SW 1271 (cell line): ENCODE data around the gene TAF11L4.
"Not testable (repeated sequence)": the region's sequence is repeated elsewhere in the genome, so short reads cannot be mapped to it uniquely, and the experiment has no call there.

ENCODE experiments used
- DNase-seq, 2 experiments: peaks; one replicate each; lab custom pipeline; 2025; lab: John Stamatoyannopoulos, UW

The TAF11L4 gene

GRCh38 chr5:17521501-17521900 is at the start of gene TAF11L4:
TAF11L4 (plus strand) TSS chr5:17521801.
- DNase-seq = not testable (repeated sequence)

DNA sequence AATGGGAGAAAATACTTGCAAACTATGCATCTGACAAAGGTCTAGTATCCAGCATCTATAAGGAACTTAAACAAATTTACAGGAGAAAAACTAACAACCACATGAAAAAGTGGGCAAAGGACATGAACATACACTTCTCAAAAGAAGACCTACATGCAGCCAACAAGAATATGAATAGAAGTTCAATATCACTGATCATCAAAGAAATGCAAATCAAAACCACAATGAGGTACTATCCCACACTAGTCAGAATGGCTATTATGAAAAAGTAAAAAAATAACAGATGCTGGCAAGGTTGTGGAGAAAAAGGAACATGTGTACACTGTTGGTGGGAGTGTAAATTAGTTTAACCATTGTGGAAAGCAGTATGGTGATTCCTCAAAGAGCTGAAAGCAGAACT is 46.5 kb upstream of the TAF11L4 start:
- not testable (repeated sequence) for DNase-seq

DNA sequence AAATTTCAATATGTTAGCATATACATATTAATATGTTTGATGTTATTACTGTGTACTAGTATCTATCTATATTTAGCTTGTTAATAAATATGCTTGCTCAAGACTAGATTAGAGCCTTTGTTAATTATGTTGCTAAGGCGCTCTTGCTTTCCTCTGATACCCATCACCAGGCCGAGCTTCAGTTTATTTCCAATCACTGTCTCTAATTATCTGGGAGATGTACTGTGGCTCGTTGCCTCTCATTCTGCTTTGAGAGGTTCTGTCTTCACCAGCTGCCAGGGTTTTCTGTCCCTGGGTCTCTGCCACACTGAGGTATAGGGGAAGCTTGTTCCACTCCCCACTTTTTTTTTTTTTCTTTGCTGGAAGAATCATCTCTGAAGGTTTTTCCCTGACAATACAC is 44.6 kb upstream of the TAF11L4 start:
- DNase-seq = no peak

DNA sequence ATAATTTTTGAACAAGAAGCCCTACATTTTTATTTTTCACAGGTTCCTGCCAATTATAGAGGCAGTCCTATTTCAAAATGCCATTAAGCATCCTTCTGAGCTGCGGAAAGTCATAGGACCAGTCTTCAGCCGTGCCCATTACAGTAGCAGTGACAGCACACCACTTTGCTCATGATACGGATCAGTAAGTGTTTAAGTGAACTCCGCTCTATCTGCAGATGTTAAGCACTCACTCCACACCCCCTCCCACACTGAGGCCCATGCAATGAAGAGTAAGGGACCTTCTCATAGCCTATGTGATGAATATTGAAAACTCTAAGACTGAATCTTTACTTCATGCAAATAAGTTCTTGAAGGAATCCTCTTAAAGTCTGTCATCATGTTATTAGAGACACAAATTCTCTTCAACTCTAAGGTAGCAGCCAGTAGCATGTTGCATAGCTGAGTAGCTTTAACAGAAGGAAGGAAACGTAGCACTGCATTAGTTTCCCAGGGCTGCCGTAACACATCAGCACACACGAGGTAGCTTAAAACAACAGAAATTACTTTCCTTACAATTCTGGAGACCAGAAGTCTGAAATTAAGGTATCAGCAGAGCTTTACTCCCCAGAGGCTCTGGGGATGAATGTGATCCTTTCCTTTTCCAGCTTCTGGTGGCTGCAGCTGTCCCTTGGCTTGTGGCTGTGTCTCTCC is 43.9 kb upstream of the TAF11L4 start:
- no peak for DNase-seq

DNA sequence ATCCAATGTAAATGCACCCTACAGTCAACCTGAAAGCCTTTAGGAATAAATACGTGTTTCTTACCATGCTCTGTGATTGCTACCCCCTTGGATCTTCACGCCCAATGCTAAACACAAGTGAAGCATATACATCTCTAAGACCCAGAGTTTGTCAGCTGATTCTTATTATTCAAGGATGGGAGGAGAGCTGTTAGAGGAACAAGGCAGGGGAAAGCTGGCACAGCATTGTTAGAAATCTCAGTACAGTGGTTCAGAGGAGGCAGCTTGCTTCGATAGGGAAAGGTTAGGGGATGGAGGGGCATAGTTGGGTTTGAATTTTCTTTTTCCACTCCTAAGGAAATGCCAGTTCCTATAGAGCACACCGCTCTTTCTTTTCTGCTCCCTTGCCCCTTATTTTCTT is 40.2 kb upstream of the TAF11L4 start:
- DNase-seq = no peak

DNA sequence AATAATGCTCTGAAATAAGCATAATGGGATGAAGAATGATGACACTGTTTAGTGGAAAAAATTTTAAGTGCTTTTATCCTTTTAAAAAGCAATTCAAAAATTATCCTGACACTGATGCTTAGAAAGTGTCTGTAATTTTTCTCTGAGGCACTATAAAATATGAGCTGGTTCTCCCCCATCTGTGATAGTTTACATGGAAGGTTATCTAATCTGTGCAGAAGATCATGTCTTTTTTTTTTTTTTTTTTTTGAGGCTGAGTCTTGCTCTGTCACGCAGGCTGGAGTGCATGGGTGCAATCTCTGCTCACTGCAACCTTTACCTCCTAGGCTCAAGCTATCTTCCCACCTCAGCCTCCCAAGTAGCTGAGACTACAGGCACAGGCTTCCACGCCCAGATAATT is 38.8 kb upstream of the TAF11L4 start:
- DNase-seq = no peak

DNA sequence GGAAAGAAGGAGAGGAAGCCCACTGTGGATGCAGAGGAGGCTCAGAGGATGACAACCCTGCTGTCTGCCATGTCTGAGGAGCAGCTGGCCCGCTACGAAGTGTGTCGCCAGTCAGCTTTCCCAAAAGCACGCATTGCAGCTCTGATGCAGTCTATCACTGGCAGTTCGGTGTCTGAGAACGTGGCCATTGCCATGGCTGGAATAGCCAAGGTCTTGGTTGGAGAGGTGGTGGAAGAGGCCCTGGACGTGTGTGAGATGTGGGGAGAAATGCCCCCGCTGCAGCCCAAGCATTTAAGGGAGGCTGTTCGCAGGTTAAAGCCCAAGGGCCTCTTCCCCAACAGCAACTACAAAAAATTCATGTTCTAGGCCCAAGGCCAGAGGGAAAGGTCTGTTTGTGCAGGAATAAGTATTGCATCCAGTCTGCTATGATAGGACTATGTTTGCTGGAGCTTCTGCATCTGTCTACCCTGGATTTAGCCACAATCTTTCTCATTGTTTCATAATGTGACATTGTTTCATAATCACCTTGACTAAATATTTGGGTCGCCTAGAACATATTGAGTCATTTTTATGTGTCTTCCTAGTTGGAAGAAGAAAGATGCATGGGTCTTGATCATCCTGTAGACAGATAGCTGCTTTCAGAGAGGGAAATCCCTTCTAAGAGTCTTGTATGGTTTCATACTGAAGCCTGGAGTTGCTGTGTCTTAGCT is 35.0 kb upstream of the TAF11L4 start:
- DNase-seq = not testable (repeated sequence)

- no peak for DNase-seq
Observed at GRCh38 chr5:17487174-17487512, 34.5 kb upstream of the TAF11L4 start.

DNA sequence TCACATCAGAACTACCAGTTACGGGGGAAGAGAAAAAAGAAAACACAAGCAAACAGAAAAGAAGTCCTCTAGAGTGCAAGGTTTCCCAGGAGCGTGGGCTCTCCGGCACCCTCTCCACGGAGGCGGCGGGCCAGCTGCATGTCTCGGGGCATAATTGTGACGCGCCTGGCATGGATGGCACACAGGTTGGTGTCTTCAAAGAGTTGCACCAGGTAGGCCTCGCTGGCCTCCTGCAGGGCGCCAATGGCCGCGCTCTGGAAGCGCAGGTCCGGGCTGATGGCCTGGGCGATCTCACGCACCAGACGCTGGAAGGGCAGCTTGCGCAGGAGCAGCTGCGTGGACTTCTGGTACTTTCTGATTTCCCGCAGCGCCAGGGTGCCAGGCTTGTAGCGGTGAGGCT is 30.3 kb upstream of the TAF11L4 start:
- DNase-seq = not testable (repeated sequence)

DNA sequence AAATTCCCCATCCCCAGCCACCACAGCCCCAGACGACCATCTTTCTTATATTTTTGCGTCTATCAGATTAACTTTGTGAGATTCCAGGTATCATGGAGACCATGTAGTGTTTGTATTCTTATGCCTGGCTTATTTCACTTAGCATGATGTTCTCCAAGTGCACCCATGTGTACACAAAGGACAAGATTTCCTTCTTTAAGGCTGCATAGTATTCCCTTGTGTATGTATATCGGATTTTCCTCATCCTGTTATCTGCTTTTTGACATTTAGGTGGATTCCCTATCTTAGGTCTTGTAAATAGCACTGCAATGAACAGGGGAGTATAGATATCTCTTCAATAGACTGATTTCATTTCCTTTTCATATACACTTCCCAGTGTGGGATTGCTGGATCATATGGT is 28.8 kb upstream of the TAF11L4 start:
- no peak for DNase-seq

- no peak for DNase-seq
Observed at GRCh38 chr5:17497446-17497845, 24.2 kb upstream of the TAF11L4 start.

DNA sequence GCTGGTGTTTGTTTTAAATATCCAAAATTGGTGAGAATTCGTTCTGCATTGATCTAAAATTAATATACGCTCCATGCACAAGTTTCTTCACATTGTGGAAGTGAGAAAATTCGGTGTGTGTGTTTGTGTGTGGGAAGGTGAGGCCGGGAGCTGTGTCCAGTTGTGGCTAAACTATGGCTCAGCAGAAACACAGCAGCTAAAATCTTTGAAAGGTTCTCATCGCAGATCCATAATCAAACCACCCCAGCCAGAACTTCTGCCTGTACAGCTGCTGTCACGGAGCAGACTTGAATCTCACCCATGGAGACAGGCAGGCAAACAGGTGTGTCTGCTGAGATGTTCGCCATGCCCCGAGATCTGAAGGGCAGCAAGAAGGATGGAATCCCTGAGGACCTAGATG is 23.7 kb upstream of the TAF11L4 start, which contains the start of gene TAF11L2:
Gene TAF11L2 (plus strand): TSS at position 301 of the 400 bp plus-strand sequence.
- DNase-seq = not testable (repeated sequence)

GRCh38 chr5:17511775-17512325 is 9.8 kb upstream of the TAF11L4 start:
- no peak for DNase-seq

DNA sequence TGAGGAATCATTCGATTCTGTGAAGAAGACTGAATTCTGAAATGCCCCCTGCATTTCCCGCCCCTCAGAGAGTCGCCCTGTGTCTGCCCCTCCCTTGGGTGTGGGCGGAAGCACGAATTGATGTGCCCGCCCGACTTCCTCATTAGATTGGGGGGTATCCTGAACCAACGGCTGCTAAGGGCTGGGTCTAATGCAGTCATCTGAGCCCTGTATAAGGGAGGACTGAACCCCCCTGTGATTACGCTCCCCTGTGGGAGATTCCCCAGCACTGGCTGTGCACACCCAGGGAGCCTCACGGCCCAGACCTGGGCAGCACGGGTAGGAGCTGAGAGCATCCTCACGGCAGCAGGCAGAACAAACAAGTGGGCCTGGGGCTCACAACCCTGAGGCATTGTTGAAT is 4.1 kb upstream of the TAF11L4 start:
- not testable (repeated sequence) for DNase-seq

GRCh38 chr5:17518067-17518466 is 3.5 kb upstream of the TAF11L4 start, which contains the start of gene TAF11L3:
TAF11L3 (plus strand) TSS chr5:17518367.
- not testable (repeated sequence) for DNase-seq

- not testable (repeated sequence) for DNase-seq
Observed at GRCh38 chr5:17519508-17519907, 2.1 kb upstream of the TAF11L4 start.

GRCh38 chr5:17524935-17525334 is 3.3 kb downstream of the TAF11L4 start, which contains the start of gene TAF11L5:
TAF11L5 (plus strand) TSS chr5:17525235.
- not testable (repeated sequence) for DNase-seq

DNA sequence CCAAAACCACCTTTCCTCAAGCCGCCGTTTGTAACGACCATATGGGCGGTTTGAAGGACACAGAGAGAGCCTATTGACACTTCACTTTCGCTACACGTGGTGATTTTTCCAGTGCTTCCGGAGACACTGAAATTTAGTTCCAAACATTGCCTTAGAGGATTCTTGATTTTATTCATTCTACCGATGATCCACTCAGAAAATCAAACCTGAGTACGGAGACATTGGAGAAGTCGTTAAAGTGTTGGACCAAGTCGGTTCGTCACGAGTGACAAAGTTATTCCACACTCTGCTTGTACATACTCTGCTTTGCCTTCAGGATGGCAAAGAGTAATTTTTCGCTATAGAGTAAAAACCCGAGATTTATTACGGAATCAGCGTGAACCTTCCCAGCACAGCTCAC is 4.9 kb downstream of the TAF11L4 start:
- not testable (repeated sequence) for DNase-seq

GRCh38 chr5:17528369-17528768 is 6.8 kb downstream of the TAF11L4 start, which contains the start of gene TAF11L6:
TAF11L6 (plus strand) TSS chr5:17528669.
- not testable (repeated sequence) for DNase-seq
